D721Med (cell line): ENCODE data around the gene NRG3.
"Not testable (repeated sequence)": the region's sequence is repeated elsewhere in the genome, so short reads cannot be mapped to it uniquely, and the experiment has no call there.

ENCODE experiments used
- DNase-seq: peaks from one replicate; pipeline ENCODE4 v3.0.0; 2011; ENCODE audit warnings: low spot score; ENCODE audit not compliant: insufficient read length
- FAIRE-seq: peaks from 2 replicates; lab custom pipeline; 2011; peaks lifted over from hg19 to GRCh38; lab: Jason Lieb, UNC
- CTCF ChIP-seq: IDR thresholded peaks from 2 replicates; pipeline ENCODE4 v1.5.1; 2012; ENCODE audit warnings: mild to moderate bottlenecking, control low read depth; ENCODE audit not compliant: insufficient read depth; ENCODE audit errors: missing control alignments

NRG3 gene

DNA sequence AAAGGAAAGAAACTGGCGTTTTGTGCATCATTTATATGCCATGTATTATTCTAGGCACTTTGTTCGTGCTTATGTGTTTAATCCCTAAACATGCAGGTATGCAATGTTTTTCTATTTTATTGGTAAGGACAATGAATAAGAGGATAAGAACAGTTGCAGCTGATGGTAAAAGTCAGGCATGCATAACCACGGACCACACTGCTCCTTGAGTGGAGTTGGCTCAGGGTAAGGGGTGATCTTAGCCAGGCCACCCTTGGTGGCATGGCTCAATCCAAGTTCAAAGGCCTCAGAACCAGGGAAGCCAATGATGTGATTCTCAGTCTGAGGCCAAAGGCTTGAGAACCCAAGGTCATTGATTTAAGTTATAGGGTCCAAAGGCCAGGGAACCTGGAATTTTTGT, 1068.1 kb downstream of the NRG3 start:
- no peak for FAIRE-seq
- no peak for DNase-seq
- no peak for TF ChIP-seq CTCF

GRCh38 chr10:82949816-82950575, 1075.0 kb downstream of the NRG3 start:
- no peak for DNase-seq
- no peak for FAIRE-seq
- no peak for TF ChIP-seq CTCF

- DNase-seq (no peak), FAIRE-seq (no peak)
- no peak for TF ChIP-seq CTCF
These were observed 1078.3 kb downstream of the NRG3 start for GRCh38 chr10:82953331-82953730.

- DNase-seq (no peak), FAIRE-seq (no peak)
- TF ChIP-seq CTCF, result no peak
These were observed 1078.9 kb downstream of the NRG3 start for GRCh38 chr10:82953909-82954308.

GRCh38 chr10:82960421-82961060, 1085.5 kb downstream of the NRG3 start:
- FAIRE-seq, DNase-seq: not testable (repeated sequence)

GRCh38 chr10:82961864-82962263, 1086.9 kb downstream of the NRG3 start:
- TF ChIP-seq CTCF, result no peak
- FAIRE-seq (no peak), DNase-seq (no peak)

DNA sequence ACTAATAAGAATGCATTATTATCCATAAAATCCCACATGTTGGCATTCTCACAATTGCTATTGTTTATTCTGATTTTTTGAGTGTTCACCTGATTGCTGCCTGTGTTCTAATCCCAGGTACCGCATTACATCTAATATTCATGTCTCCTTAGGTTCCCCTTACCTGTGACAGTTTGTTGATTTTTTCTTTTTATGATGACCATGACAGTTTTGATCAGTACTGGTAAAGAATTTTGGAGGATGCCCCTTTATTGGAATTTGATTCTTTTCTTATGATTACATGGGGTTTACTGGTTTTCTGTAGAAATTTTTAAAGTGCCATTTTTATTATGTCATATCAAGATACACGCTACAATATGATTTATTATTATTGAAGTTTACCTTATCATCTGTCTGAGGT, 1091.1 kb downstream of the NRG3 start:
- TF ChIP-seq CTCF, result no peak
- DNase-seq, result no peak
- no peak for FAIRE-seq
